ENCODE measurements around the gene POLE. TPM values are rescaled to one million over a fixed set of nuclear protein-coding genes. Genes with fewer than 3 reads are reported as not detected.

The POLE gene
- total RNA-seq, 2 donors from 2014 or later: 41.3 to 45.7 TPM

- H3K36me3 ChIP-seq: peaks cover 71% of the 10 kb centered on the region
- TF ChIP-seq, protein P1, sequence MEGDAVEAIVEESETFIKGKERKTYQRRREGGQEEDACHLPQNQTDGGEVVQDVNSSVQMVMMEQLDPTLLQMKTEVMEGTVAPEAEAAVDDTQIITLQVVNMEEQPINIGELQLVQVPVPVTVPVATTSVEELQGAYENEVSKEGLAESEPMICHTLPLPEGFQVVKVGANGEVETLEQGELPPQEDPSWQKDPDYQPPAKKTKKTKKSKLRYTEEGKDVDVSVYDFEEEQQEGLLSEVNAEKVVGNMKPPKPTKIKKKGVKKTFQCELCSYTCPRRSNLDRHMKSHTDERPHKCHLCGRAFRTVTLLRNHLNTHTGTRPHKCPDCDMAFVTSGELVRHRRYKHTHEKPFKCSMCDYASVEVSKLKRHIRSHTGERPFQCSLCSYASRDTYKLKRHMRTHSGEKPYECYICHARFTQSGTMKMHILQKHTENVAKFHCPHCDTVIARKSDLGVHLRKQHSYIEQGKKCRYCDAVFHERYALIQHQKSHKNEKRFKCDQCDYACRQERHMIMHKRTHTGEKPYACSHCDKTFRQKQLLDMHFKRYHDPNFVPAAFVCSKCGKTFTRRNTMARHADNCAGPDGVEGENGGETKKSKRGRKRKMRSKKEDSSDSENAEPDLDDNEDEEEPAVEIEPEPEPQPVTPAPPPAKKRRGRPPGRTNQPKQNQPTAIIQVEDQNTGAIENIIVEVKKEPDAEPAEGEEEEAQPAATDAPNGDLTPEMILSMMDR (IDR thresholded peaks at IDR 0.05): no peak
Observed at GRCh38 chr12:132727091-132727794, 40.1 kb upstream of the POLE start.

GRCh38 chr12:132726386-132726785 lies 39.2 kb upstream of the POLE start:
- no peak overlapping the region for H3K4me3 ChIP-seq

More at GRCh38 chr12:132727091-132727794, 40.1 kb upstream of the POLE start:
- H3K4me1 ChIP-seq (ENCODE audit: control insufficient read depth in 1 of 2, low read depth in 2 of 2): no peaks in the 10 kb centered on the region
- H3K27ac ChIP-seq: no peak overlapping the region
- H3K4me3 ChIP-seq: no peak overlapping the region
- no peaks in the 10 kb centered on the region for H3K9me3 ChIP-seq
- DNase-seq (ENCODE audit: low spot score): no peak
- ATAC-seq (ENCODE audit: insufficient number of reproducible peaks, low FRiP score, low read depth): no peak
- no peaks in the 10 kb centered on the region for H3K27me3 ChIP-seq (replicated peaks; ENCODE audit: insufficient read depth)

GRCh38 chr12:132724506-132725241 lies 37.5 kb upstream of the POLE start:
- Histone ChIP-seq H3K4me1 (ENCODE audit: control insufficient read depth in 1 of 2, low read depth in 2 of 2) (no peaks in the 10 kb centered on the region), H3K4me3 (no peak overlapping the region), H3K36me3 (peaks cover 63% of the 10 kb centered on the region), H3K27ac (no peak overlapping the region), H3K27me3 (replicated peaks; ENCODE audit: insufficient read depth) (no peaks in the 10 kb centered on the region), H3K9me3 (no peaks in the 10 kb centered on the region)
- TF ChIP-seq, protein P1 (IDR thresholded peaks at IDR 0.05): no peak
- ATAC-seq (ENCODE audit: insufficient number of reproducible peaks, low FRiP score, low read depth) (no peak), DNase-seq (ENCODE audit: low spot score) (no peak)

More at GRCh38 chr12:132726386-132726785, 39.2 kb upstream of the POLE start:
- no peak for DNase-seq (ENCODE audit: low spot score)
- no peaks in the 10 kb centered on the region for H3K9me3 ChIP-seq
- TF ChIP-seq, protein P1 (IDR thresholded peaks at IDR 0.05): no peak
- H3K27ac ChIP-seq: no peak overlapping the region
- H3K4me1 ChIP-seq (ENCODE audit: control insufficient read depth in 1 of 2, low read depth in 2 of 2): no peaks in the 10 kb centered on the region
- H3K27me3 ChIP-seq (replicated peaks; ENCODE audit: insufficient read depth): no peaks in the 10 kb centered on the region
- H3K36me3 ChIP-seq: peaks cover 64% of the 10 kb centered on the region
- ATAC-seq (ENCODE audit: insufficient number of reproducible peaks, low FRiP score, low read depth): no peak

DNA sequence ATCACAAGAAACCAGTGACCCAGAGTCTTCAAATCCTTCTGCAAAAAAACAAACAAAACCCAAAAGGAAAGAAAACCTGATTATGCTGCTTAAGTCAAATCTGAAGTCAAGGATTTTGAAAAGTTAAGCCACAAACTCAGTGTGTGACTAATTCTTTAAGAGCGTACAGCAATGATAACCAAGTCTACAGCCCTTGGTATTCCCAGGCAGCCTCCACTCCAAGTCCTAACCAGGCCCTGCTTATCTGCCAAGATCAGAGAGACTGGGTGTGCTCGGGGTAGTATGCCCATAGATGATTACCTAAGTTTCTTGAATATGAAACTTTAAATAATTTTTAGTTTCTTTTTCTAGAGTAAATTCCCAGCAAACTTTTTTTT lies 36.6 kb upstream of the POLE start:
- no peak for ATAC-seq (ENCODE audit: insufficient number of reproducible peaks, low FRiP score, low read depth)
- H3K4me3 ChIP-seq: no peak overlapping the region
- no peaks in the 10 kb centered on the region for H3K27me3 ChIP-seq (replicated peaks; ENCODE audit: insufficient read depth)
- peaks cover 67% of the 10 kb centered on the region for H3K36me3 ChIP-seq
- H3K9me3 ChIP-seq: no peaks in the 10 kb centered on the region
- no peaks in the 10 kb centered on the region for H3K4me1 ChIP-seq (ENCODE audit: control insufficient read depth in 1 of 2, low read depth in 2 of 2)
- DNase-seq (ENCODE audit: low spot score): no peak
- H3K27ac ChIP-seq: no peak overlapping the region
- TF ChIP-seq, protein P1 (IDR thresholded peaks at IDR 0.05): no peak

DNA sequence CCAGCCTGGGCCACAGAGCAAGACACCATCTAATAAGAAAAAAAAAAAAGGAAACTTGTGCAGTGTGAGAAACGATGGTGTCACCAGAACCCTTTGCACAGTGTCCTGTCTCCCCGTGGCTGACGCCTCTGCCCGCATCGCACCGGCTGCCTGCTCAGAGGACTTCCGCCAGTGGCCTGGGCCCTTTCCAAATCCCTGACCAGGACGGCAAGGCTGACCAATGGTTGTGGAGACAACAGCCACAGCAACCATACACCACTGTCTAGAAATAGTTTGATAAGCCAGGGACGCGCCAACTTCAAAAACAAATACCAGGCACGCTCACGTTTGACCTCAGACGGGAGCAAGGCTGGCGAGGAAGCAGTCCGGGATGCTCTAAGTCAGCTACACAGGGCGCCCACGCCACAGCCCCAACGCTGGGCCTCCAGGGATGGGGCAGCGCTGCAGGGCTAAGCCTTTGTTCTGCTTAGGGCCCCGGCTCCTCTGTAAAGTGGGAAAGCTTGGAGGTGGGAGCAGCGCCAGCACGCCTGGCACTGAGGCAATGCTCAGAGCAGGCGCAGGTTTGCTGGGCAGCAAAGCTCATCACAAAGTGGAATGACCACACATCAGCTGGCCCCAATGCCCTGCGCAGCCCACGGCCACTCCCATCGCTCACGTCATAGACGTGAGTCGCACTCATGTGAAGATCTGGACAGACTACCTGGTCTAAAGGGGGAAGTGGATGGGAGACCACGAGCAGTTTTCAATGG lies 36.0 kb upstream of the POLE start:
- Histone ChIP-seq H3K27ac (no peak overlapping the region), H3K4me1 (ENCODE audit: control insufficient read depth in 1 of 2, low read depth in 2 of 2) (no peaks in the 10 kb centered on the region), H3K27me3 (replicated peaks; ENCODE audit: insufficient read depth) (no peaks in the 10 kb centered on the region), H3K36me3 (peaks cover 64% of the 10 kb centered on the region), H3K9me3 (no peaks in the 10 kb centered on the region), H3K4me3 (no peak overlapping the region)
- TF ChIP-seq, protein P1 (IDR thresholded peaks at IDR 0.05): no peak
- ATAC-seq (ENCODE audit: insufficient number of reproducible peaks, low FRiP score, low read depth): no peak
- DNase-seq (ENCODE audit: low spot score): no peak

Measured in thoracic aorta (tissue), 2 donors.